Measurements from ENCODE around the gene OR9A4. TPM values are rescaled to one million over a fixed set of nuclear protein-coding genes. Genes with fewer than 3 reads are reported as not detected.
A peak's percentile ranks its signal among the peaks of the same experiment; 100 is the strongest.
"Not testable (repeated sequence)": the region's sequence is repeated elsewhere in the genome, so short reads cannot be mapped to it uniquely, and the experiment has no call there.

Gene OR9A4
- total RNA-seq = not detected

GRCh38 chr7:141916099-141916498 lies at the start of gene OR9A4:
Gene OR9A4, plus strand, starts transcription at chr7:141916399. Its CDS starts 2,477 bp downstream, at chr7:141918876.
- Mint-ChIP-seq H3K27ac (no peak within 1 kb of the TSS), H3K4me3 (no peak within 1 kb of the TSS), H3K4me1 (ENCODE audit: low read depth in 2 of 2) (no peaks in the 10 kb centered on the region), H3K36me3 (no peaks in the 10 kb centered on the region), H3K27me3 (peaks cover 11 to 12% of the 10 kb centered on the region in 2 donors), H3K9me3 (peaks cover 3% of the 10 kb centered on the region)
- DNase-seq (ENCODE audit: low spot score) (no peak), ATAC-seq (peak in 1 of 2 donors; percentile 28)

- no peaks in the 10 kb centered on the region for H3K4me1 Mint-ChIP-seq (ENCODE audit: low read depth in 2 of 2)
- H3K4me3 Mint-ChIP-seq = no peak overlapping the region
- ATAC-seq (no peak), DNase-seq (ENCODE audit: low spot score) (no peak)
- H3K27ac Mint-ChIP-seq = no peak overlapping the region
- peaks cover 8 to 11% of the 10 kb centered on the region in 2 donors for H3K27me3 Mint-ChIP-seq
- H3K36me3 Mint-ChIP-seq = no peaks in the 10 kb centered on the region
- H3K9me3 Mint-ChIP-seq = no peaks in the 10 kb centered on the region
Observed at GRCh38 chr7:141866974-141867373, 49.2 kb upstream of the OR9A4 start.

- Mint-ChIP-seq H3K27me3 (peaks cover 0 to 4% of the 10 kb centered on the region in 2 donors), H3K4me3 (no peak overlapping the region), H3K36me3 (no peaks in the 10 kb centered on the region), H3K4me1 (ENCODE audit: low read depth in 2 of 2) (no peaks in the 10 kb centered on the region), H3K27ac (no peak overlapping the region), H3K9me3 (no peaks in the 10 kb centered on the region)
- ATAC-seq = no peak
- no peak for DNase-seq (ENCODE audit: low spot score)
Observed at GRCh38 chr7:141872931-141873330, 43.3 kb upstream of the OR9A4 start.

- DNase-seq (ENCODE audit: low spot score) (no peak), ATAC-seq (no peak)
- Mint-ChIP-seq H3K4me3 (no peak overlapping the region), H3K9me3 (no peaks in the 10 kb centered on the region), H3K36me3 (peaks cover 4% of the 10 kb centered on the region), H3K27me3 (peaks cover 4 to 11% of the 10 kb centered on the region in 2 donors), H3K27ac (no peak overlapping the region), H3K4me1 (ENCODE audit: low read depth in 2 of 2) (no peaks in the 10 kb centered on the region)
Observed at GRCh38 chr7:141874787-141875186, 41.4 kb upstream of the OR9A4 start.

GRCh38 chr7:141875453-141875852 lies 40.7 kb upstream of the OR9A4 start:
- H3K36me3 Mint-ChIP-seq = peaks cover 4% of the 10 kb centered on the region
- H3K4me3 Mint-ChIP-seq = no peak overlapping the region
- no peaks in the 10 kb centered on the region for H3K9me3 Mint-ChIP-seq
- DNase-seq (ENCODE audit: low spot score) (no peak), ATAC-seq (no peak)
- no peaks in the 10 kb centered on the region for H3K4me1 Mint-ChIP-seq (ENCODE audit: low read depth in 2 of 2)
- H3K27me3 Mint-ChIP-seq = peaks cover 4 to 15% of the 10 kb centered on the region in 2 donors
- H3K27ac Mint-ChIP-seq = no peak overlapping the region

- ATAC-seq (peak in 1 of 2 donors; percentile 36), DNase-seq (ENCODE audit: low spot score) (no peak)
- H3K27me3 Mint-ChIP-seq = peaks cover 4 to 15% of the 10 kb centered on the region in 2 donors
Observed at GRCh38 chr7:141876371-141876770, 39.8 kb upstream of the OR9A4 start.

GRCh38 chr7:141877365-141877764 lies 38.8 kb upstream of the OR9A4 start:
- H3K9me3 Mint-ChIP-seq = no peaks in the 10 kb centered on the region
- no peaks in the 10 kb centered on the region for H3K4me1 Mint-ChIP-seq (ENCODE audit: low read depth in 2 of 2)
- peaks cover 4 to 15% of the 10 kb centered on the region in 2 donors for H3K27me3 Mint-ChIP-seq
- no peak overlapping the region for H3K27ac Mint-ChIP-seq
- ATAC-seq (no peak), DNase-seq (ENCODE audit: low spot score) (no peak)
- no peak overlapping the region for H3K4me3 Mint-ChIP-seq
- H3K36me3 Mint-ChIP-seq = peaks cover 4% of the 10 kb centered on the region

More at GRCh38 chr7:141876371-141876770, 39.8 kb upstream of the OR9A4 start:
- peaks cover 4% of the 10 kb centered on the region for H3K36me3 Mint-ChIP-seq
- no peaks in the 10 kb centered on the region for H3K9me3 Mint-ChIP-seq
- no peaks in the 10 kb centered on the region for H3K4me1 Mint-ChIP-seq (ENCODE audit: low read depth in 2 of 2)
- no peak overlapping the region for H3K27ac Mint-ChIP-seq
- no peak overlapping the region for H3K4me3 Mint-ChIP-seq

- no peak for ATAC-seq
- H3K9me3 Mint-ChIP-seq = no peaks in the 10 kb centered on the region
- H3K27me3 Mint-ChIP-seq = peaks cover 4 to 24% of the 10 kb centered on the region in 2 donors
- DNase-seq (ENCODE audit: low spot score) = no peak
- H3K27ac Mint-ChIP-seq = no peak overlapping the region
- H3K4me1 Mint-ChIP-seq (ENCODE audit: low read depth in 2 of 2) = no peaks in the 10 kb centered on the region
- peaks cover 4% of the 10 kb centered on the region for H3K36me3 Mint-ChIP-seq
- no peak overlapping the region for H3K4me3 Mint-ChIP-seq
Observed at GRCh38 chr7:141880960-141881359, 35.2 kb upstream of the OR9A4 start.

GRCh38 chr7:141884539-141885225 lies 31.5 kb upstream of the OR9A4 start:
- H3K4me3 Mint-ChIP-seq = no peak overlapping the region
- peaks cover 3 to 26% of the 10 kb centered on the region in 2 donors for H3K27me3 Mint-ChIP-seq
- no peaks in the 10 kb centered on the region for H3K9me3 Mint-ChIP-seq
- H3K36me3 Mint-ChIP-seq = peaks cover 4% of the 10 kb centered on the region
- no peaks in the 10 kb centered on the region for H3K4me1 Mint-ChIP-seq (ENCODE audit: low read depth in 2 of 2)
- DNase-seq (ENCODE audit: low spot score) (no peak), ATAC-seq (peak in 1 of 2 donors; percentile 45)
- H3K27ac Mint-ChIP-seq = no peak overlapping the region

- H3K4me3 Mint-ChIP-seq = no peak overlapping the region
- H3K9me3 Mint-ChIP-seq = no peaks in the 10 kb centered on the region
- ATAC-seq (no peak), DNase-seq (ENCODE audit: low spot score) (no peak)
- H3K4me1 Mint-ChIP-seq (ENCODE audit: low read depth in 2 of 2) = no peaks in the 10 kb centered on the region
- peaks cover 4% of the 10 kb centered on the region for H3K36me3 Mint-ChIP-seq
- no peak overlapping the region for H3K27ac Mint-ChIP-seq
- H3K27me3 Mint-ChIP-seq = peaks cover 8 to 33% of the 10 kb centered on the region in 2 donors
Observed at GRCh38 chr7:141889321-141889720, 26.9 kb upstream of the OR9A4 start.

- no peaks in the 10 kb centered on the region for H3K4me1 Mint-ChIP-seq (ENCODE audit: low read depth in 2 of 2)
- no peak overlapping the region for H3K4me3 Mint-ChIP-seq
- DNase-seq (ENCODE audit: low spot score) (no peak), ATAC-seq (no peak)
- peaks cover 4% of the 10 kb centered on the region for H3K36me3 Mint-ChIP-seq
- H3K9me3 Mint-ChIP-seq = no peaks in the 10 kb centered on the region
- no peak overlapping the region for H3K27ac Mint-ChIP-seq
- H3K27me3 Mint-ChIP-seq = peaks cover 9 to 27% of the 10 kb centered on the region in 2 donors
Observed at GRCh38 chr7:141891336-141891735, 24.9 kb upstream of the OR9A4 start.

- not testable (repeated sequence) for H3K9me3 Mint-ChIP-seq; H3K4me1 Mint-ChIP-seq (ENCODE audit: low read depth in 2 of 2); H3K27ac Mint-ChIP-seq; H3K4me3 Mint-ChIP-seq; DNase-seq (ENCODE audit: low spot score); H3K36me3 Mint-ChIP-seq; ATAC-seq
- H3K27me3 Mint-ChIP-seq = peaks cover 7 to 24% of the 10 kb centered on the region in 2 donors
Observed at GRCh38 chr7:141899366-141899765, 16.8 kb upstream of the OR9A4 start.

- no peaks in the 10 kb centered on the region for H3K9me3 Mint-ChIP-seq
- no peaks in the 10 kb centered on the region for H3K4me1 Mint-ChIP-seq (ENCODE audit: low read depth in 2 of 2)
- H3K27me3 Mint-ChIP-seq = peaks cover 21 to 34% of the 10 kb centered on the region in 2 donors
- ATAC-seq = no peak
- no peak for DNase-seq (ENCODE audit: low spot score)
- H3K27ac Mint-ChIP-seq = no peak overlapping the region
- no peak overlapping the region for H3K4me3 Mint-ChIP-seq
- H3K36me3 Mint-ChIP-seq = no peaks in the 10 kb centered on the region
Observed at GRCh38 chr7:141906285-141906684, 9.9 kb upstream of the OR9A4 start.

- H3K36me3 Mint-ChIP-seq = no peaks in the 10 kb centered on the region
- H3K27ac Mint-ChIP-seq = no peak overlapping the region
- no peak overlapping the region for H3K4me3 Mint-ChIP-seq
- no peak for ATAC-seq
- no peak for DNase-seq (ENCODE audit: low spot score)
- H3K4me1 Mint-ChIP-seq (ENCODE audit: low read depth in 2 of 2) = no peaks in the 10 kb centered on the region
- no peaks in the 10 kb centered on the region for H3K9me3 Mint-ChIP-seq
- peaks cover 20 to 23% of the 10 kb centered on the region in 2 donors for H3K27me3 Mint-ChIP-seq
Observed at GRCh38 chr7:141911391-141911790, 4.8 kb upstream of the OR9A4 start.
